Measurements from ENCODE around the gene ESRP2.

DNA sequence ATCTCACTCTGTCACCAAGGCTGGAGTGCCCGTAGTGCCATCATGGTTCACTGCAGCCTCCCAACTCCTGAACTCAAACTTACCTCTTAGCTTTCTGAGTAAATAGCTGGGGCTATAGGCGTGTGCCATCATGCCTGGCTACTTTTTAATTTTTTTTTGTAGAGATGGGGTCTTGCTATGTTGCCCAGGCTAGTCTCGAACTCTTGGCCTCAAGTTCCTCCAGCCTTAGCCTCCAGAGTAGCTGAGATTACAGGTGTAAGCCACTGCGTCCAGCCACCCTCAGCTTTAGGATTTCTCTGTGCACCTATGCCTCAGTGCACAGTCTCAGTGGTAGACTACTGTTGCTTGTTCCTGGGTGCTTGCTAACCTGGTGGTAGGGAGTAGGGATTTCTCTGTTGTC lies 33.9 kb upstream of the ESRP2 start:
- TF ChIP-seq, protein P1, sequence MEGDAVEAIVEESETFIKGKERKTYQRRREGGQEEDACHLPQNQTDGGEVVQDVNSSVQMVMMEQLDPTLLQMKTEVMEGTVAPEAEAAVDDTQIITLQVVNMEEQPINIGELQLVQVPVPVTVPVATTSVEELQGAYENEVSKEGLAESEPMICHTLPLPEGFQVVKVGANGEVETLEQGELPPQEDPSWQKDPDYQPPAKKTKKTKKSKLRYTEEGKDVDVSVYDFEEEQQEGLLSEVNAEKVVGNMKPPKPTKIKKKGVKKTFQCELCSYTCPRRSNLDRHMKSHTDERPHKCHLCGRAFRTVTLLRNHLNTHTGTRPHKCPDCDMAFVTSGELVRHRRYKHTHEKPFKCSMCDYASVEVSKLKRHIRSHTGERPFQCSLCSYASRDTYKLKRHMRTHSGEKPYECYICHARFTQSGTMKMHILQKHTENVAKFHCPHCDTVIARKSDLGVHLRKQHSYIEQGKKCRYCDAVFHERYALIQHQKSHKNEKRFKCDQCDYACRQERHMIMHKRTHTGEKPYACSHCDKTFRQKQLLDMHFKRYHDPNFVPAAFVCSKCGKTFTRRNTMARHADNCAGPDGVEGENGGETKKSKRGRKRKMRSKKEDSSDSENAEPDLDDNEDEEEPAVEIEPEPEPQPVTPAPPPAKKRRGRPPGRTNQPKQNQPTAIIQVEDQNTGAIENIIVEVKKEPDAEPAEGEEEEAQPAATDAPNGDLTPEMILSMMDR (IDR thresholded peaks at IDR 0.05) = no peak
- no peak for TF ChIP-seq POLR2A (IDR thresholded peaks at IDR 0.05)
